Prostate gland (tissue), 2 donors: ENCODE data around the gene SMIM33.

Source experiments
- POLR2A ChIP-seq: fragments of 450-650 bp; IDR thresholded peaks from one replicate; pipeline ENCODE4 v1.6.1; 2016; ENCODE audit warnings: antibody characterized with exemption, mild to moderate bottlenecking
- TF ChIP-seq, protein P1 (sequence below), 4 experiments: fragments of 200-600 bp in 2 of 4; fragments of 450-650 bp in 2 of 4; sonication (generic) in 2 of 4; IDR thresholded peaks; 1 replicate in 3 of 4; 2 replicates in 1 of 4; pipeline ENCODE4 v1.5.1; 2016 to 2019; ENCODE audit warnings: antibody characterized with exemption in 4 of 4, mild to moderate bottlenecking in 2 of 4, moderate library complexity in 2 of 4

DNA sequence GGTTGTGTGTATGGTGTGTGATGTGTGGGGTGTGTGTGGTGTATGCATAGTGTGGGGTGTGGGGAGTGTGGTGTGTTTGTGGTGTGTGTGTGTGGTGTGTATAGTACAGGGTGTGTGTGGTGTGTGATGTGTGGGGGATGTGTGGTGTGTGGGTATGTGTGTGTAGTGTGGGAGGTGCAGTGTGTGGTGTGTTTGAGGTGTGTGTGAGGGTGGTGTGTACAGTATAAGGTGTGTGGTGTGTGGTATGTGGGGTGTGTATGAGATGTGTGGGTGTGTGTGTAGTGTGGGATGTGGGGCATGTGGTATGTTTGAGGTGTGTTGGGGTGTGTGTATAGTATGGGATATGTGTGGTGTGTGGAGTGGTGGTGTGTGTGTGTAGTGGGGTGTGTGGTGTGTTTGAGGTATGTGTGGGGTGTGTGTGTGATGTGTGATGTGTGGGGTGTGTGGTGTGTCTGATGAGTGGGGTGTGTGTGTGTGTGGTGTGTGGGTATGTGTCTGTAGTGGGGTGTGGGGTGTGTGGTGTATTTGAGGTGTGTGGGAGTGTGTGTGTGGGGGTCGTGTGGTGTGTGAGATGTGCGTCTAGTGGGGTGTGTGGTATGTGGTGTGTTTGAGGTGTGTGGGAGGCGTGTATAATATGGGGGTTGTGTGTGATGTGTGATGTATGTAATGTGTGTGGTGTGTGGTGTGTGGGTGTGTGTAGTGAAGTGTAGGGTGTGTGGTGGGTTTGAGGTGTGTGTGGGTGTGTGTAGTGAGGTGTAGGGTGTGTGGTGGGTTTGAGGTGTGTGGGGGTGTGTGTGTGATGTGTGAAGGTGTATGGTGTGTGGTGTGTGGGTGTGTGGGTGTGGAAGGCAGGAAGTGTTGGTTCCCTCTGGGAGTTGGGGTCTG is 16.9 kb upstream of the SMIM33 start:
- TF ChIP-seq POLR2A: no peak
- TF ChIP-seq, protein P1, sequence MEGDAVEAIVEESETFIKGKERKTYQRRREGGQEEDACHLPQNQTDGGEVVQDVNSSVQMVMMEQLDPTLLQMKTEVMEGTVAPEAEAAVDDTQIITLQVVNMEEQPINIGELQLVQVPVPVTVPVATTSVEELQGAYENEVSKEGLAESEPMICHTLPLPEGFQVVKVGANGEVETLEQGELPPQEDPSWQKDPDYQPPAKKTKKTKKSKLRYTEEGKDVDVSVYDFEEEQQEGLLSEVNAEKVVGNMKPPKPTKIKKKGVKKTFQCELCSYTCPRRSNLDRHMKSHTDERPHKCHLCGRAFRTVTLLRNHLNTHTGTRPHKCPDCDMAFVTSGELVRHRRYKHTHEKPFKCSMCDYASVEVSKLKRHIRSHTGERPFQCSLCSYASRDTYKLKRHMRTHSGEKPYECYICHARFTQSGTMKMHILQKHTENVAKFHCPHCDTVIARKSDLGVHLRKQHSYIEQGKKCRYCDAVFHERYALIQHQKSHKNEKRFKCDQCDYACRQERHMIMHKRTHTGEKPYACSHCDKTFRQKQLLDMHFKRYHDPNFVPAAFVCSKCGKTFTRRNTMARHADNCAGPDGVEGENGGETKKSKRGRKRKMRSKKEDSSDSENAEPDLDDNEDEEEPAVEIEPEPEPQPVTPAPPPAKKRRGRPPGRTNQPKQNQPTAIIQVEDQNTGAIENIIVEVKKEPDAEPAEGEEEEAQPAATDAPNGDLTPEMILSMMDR (IDR thresholded peaks at IDR 0.05): no peak
